Frontal cortex (tissue), 4 donors: ENCODE results near the gene PEX1. TPM values are rescaled to one million over a fixed set of nuclear protein-coding genes. Genes with fewer than 3 reads are reported as not detected.
A peak's percentile ranks its signal among the peaks of the same experiment; 100 is the strongest.
"Not testable (repeated sequence)": the region's sequence is repeated elsewhere in the genome, so short reads cannot be mapped to it uniquely, and the experiment has no call there.

Source experiments
- DNase-seq, 2 donors: peaks; one replicate each; pipeline ENCODE4 v3.0.0; 2012; ENCODE audit warnings: low spot score in 2 of 2
- FAIRE-seq: peaks from 2 replicates; lab custom pipeline; 2012; peaks lifted over from hg19 to GRCh38; lab: Jason Lieb, UNC
- total RNA-seq: library from RNA; depleted of rRNA; stranded (reverse); fragments of >200 nt; gene quantifications from one replicate; pipeline ENCODE4 v1.2.3, GENCODE V29; 2014
- donor health status: control.
- donor health status: control.
- donor health status: control.

Gene PEX1
- total RNA-seq = 74.6 TPM

DNA sequence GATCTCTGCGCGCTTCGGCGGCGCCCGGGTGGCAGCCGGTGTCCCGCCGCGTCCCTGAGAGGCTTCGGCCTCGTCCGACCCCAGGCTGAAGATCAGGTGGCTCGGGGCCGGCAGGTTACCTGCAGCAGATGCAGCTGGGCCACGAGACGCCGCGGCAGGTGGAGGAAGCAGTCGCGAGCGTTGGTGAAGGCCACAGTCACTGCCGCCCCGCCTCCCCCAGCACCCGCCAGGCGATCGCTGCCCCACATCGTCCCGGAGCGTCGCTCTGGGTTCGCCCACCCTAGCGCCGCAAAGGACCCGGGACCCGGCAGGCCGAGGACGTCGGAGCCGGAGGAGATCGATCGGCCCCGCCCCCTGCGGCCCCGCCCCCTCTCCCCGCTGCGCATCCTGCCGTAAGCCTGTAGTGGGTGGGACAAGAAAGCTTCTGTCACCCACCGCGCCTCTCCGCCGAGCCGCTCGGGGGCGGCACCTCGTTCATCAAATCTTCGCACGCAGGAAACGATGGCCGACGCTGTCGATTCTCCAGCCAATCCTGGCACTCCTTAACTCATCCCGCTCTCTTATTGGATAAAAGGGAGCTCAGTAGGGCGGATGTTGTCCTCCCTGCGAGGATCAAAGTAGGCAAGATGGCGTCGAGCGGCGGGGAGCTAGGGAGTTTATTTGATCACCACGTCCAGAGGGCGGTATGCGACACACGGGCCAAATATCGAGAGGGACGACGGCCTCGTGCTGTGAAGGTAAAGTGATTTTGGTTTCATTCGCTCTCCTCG, at the start of gene PEX1, which contains the start of gene RBM48:
Gene PEX1 (minus strand): TSS at position 333 of the 770 bp plus-strand sequence. CDS start 85 bp downstream, at position 248.
Gene RBM48 (plus strand): TSS at position 608 of the 770 bp plus-strand sequence. CDS start 19 bp downstream, at position 627.
- DNase-seq (peak; percentile 92), FAIRE-seq (peak; percentile 88)

DNA sequence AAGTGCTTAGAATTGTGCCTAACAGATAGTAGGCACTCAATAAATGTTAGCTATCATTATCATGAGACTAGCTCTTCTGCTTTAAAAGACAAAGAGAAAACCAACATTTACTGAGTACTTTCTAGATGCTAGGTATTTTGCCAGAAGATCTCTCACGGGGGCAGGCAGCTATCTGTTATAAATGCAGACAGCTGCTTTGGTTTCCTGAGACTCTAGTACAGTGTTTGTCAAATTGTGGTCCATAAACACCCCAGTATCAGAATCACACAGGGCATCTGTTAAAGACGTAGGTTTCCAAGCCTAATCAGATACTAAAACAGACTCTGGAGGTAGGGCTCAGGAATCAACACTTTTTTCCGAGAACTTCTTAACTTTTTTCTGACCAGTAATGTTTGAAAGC, 48.0 kb upstream of the PEX1 start:
- FAIRE-seq (no peak), DNase-seq (no peak)

DNA sequence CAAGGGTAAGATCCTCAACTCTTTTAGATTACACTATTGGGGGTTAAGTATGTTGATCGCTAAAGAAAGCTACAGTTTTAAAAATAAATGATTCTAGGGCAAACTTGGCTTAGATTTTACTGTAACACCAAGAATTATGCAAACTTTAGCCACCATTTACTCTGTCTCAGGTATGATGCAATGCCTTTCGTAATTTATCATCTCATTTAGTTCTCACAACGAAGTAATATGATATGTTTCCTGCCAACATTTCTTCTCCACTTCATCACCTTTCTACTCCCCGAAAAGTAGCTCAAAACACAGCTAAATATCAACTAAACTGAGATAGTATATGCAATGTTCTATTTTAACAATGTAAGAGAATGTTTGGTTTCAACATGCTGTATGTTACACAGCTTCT, 40.8 kb upstream of the PEX1 start:
- DNase-seq (no peak), FAIRE-seq (no peak)

DNA sequence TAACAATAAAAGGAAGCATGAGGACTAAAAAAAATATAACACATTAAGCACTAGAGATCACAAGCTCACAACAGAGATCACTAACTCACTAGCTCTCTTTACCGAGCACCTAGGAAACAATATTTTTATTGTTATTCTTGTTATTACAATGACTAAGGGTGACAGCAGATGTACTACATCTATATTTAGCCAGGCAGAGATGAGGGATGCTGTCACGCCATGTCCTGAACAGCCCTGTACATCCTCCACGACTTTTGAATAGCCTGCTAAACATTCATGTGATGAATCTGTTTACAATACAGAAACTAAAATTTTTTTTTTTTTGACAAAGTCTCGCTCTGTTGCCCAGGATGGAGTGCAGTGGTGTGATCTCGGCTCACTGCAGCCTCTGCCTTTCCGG, 39.1 kb upstream of the PEX1 start:
- DNase-seq = no peak
- no peak for FAIRE-seq

DNA sequence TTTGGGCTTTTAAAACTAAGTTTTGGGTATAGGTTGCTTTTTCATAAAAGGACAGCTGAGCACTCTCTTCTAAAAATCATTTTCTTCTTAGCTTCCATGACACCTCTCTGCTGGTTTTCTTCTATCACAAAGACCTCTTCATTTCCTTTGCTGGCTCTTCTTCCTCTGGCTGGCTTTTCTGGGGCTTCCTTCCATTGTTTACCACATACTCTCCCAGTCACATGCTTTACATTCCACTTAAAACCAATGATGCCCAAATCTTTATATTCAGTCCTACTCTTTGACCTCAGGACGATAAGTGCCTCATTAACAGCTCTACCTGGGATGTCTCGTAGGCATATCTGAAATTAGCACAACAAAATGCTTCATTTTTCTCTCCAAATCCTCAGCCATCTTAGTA, 35.0 kb upstream of the PEX1 start:
- DNase-seq = no peak
- FAIRE-seq = no peak

DNA sequence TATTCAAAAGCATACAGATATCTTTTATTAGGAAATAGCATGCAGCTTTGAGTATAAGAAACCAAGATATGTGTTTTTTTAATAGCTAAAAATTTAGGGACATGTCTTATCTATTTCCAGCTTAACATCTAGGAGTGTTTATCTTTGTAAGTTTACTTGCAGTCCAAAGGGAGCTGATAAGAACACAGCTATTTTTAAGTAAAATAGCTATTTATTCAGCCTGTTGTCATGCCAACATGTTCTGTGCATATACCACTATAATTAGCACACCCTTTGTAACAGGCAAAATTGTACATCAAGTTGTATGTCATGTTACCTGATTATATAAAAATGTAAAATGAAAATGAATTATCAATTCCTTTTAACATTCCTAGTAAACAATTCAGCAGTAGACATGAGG, 32.3 kb upstream of the PEX1 start:
- DNase-seq = no peak
- no peak for FAIRE-seq

DNA sequence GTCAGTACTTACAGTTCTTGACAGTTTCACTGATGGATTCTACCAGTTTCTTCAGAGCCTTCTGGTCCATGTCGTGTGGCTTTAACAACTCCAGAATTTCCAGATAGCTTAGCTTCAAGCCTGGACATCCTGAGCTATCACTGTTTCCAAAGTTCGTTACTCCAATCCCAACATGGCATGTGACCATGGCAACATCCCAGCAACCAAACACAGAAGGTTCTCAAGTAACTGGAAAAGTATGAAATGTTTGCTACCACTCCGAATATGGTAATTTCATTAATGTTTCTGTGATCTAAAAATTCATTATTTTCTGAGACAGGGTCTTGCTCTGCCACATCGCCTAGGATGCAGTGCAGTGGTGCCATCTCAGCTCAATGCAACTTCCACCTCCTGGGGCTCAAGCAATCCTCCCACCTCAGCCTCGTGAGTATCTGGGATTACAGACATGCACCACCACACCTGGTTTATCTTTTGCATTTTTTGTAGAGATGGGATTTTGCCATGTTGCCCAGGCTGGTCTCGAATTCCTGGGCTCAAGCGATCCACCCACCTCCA, 29.6 kb upstream of the PEX1 start:
- DNase-seq (no peak), FAIRE-seq (no peak)

DNA sequence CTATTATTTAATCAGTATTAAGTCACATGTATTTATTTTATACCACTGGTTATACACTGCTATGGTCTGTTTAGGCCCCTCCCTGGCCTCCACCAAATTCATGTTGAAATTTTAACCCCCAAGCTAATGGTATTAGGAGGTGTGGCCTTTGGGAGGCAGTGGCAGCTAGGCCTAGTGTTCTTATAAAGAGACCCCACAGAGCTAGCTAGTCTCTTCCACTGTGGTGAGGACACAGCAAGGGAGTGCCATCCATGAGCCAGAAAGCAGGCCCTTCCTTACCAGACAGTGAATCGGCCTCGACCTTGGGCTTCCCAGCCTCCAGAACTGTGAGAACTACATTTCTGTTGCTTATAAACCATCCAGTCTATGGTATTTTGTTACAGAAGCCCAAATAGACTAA, 28.9 kb upstream of the PEX1 start:
- DNase-seq (no peak), FAIRE-seq (no peak)

DNA sequence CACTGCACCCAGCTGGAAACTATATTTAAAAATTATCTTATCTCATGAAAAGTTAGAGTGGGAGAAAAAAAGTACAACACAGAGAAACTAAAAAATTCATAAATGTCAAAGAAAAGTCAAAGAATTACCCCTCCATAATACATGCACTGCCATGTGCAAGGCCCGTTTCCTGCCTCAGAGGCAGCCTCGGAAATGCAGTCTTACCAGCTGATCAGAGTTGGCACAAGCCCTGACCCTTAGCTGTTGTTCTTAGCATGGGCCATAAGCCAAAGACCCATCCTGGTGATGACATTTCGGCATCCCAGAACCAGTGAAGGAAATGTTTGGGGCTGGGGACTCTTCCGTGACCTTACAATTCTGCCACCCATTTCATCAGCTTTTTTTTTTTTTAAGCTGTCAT, 21.9 kb upstream of the PEX1 start:
- DNase-seq (no peak), FAIRE-seq (no peak)

DNA sequence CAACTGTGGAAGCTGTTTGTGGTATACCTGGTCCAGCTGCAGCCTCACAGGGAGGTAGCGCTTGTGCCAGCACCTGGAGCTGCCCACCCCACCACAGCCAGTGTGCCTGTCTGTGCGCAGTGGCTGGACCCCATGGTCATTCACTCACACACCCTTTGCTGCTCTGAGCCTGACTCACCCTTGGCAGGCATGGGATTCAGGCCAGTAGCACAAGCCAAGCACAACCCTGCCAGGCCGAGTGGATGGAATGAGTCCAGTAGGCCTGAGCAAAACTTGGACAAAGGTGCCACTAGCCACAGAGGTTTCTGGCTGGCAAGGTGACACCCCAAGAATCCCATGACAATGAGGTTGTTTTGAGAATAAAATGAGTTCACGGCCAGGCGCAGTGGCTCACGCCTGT, 19.3 kb upstream of the PEX1 start:
- FAIRE-seq (no peak), DNase-seq (no peak)

DNA sequence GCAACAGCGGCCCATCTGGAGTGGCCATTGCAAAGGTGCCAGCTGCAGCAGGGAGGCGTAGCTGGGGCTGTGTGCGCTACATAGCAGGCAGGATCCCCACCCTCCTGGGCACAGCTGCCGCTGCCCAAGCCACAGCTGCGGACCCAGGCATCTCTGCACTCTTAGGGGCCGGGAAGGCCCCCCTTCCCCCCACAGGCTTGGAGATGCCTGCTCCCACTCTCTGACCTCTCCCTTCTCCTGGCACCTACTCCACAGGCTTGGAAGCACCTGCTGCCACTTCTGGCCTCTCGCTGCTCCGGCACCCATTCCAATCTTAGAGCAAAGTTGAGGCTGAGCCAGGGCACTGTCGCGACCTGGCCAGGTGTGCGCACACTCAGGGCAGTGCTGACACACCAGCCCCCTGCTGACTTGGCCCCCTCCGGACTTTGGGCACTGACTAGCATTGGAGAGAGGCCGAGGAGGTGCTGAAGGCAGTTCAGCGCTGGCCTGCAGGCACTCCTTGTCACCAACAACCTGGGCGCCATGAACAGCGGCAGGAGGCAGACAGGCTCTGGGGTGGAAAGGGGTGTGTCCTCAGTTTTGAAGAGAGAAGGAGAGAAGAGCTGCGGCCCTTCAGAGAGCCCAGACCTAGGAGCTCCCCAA, 18.7 kb upstream of the PEX1 start:
- DNase-seq (no peak), FAIRE-seq (no peak)

DNA sequence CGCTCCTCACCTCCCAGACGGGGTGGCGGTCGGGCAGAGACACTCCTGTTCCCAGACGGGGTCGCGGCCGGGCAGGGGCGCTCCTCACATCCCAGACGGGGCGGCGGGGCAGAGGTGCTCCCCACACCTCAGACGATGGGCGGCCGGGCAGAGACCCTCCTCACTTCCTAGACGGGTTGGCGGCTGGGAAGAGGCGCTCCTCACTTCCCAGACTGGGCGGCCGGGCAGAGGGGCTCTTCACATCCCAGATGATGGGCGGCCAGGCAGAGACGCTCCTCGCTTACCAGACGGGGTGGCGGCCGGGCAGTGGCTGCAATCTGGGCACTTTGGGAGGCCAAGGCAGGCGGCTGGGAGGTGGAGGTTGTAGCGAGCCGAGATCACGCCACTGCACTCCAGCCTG, 16.8 kb upstream of the PEX1 start:
- DNase-seq, FAIRE-seq: not testable (repeated sequence)

DNA sequence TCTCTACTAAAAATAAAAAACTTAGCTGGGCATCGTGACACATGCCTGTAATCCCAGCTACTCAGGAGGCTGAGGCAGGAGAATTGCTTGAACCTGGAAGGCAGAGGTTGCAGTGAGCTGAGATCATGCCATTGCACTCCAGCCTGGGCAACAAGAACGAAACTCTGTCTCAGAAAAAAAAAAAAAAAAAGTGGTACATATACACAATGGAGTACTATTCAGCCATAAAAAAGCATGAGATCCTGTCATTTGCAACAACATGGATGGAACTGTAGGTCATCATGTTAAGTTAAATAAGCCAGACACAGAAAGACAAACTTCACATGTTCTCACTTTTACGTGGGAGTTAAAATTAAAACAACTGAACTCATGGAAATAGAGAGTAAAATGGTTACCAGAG, 15.2 kb upstream of the PEX1 start:
- FAIRE-seq, DNase-seq: not testable (repeated sequence)

DNA sequence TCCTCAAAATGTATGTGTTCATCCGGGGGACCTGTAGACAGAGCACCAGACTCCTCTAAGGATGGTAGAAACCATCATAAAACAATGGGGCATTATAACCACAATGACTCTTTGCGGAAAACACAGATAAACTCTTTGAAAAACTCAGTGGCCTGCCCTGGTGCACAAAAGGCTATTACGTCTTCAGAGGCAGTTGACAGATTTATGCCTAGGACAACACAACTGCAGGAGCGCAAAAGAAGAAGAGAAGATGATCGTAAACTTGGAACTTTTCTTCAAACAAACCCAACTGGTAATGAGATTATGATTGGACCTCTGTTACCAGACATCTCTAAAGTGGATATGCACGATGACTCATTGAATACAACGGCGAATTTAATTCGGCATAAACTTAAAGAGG, 6.3 kb upstream of the PEX1 start:
- DNase-seq = no peak
- no peak for FAIRE-seq

DNA sequence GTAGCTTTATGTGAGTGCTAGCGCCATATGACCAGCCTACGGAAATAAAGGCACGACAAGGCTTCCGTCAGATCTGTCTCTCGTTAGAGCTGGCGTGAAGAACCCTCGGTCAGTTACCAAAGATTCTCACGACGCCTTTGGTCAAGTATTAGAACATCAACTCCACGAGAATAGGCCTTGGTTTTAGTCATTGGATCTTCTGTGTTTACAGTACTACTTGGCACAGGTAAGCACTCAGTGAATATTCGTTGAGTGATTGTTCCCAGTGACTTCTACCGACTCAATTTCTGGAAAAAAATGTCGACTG, 591 bp upstream of the PEX1 start:
- FAIRE-seq = no peak

DNA sequence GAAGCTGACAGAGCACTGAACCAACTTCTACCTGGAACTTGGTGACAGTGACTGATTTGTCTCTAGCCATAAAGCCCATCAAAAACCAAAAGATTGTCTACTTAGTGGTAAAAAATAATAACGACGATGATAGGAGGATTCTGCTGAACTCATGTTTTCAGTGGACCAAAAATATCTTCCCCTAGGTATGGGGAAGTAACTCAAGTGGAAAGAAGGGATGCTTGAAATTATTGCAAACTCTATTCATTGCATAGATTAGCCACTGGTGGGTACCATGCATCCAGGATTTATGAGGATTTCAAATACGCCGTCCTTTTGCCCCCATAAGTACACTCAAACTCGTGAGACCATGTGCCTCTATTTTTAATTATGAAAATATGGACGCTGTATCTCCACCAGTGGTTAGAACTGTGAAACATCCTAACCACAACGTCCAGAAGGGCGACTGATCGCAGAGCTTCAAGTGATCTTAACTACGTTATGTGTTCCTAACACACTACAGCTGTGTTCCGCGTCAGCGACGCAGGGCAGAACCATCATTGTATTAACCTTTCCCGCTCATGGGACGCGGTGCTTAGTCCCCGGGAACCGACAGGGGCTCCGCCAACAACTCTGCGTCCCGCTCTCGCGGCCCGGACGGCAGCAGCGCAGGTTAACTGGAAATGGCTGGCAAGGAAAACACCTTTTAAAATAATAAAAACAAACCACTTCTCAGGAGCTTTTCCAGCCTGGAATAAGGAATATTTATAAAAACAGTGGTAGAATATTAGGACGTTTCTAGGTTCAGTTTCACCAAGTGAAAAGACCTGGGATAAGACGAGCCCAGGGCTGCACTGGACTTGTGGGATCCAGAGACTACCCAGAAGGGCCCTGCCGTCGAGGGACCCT, 776 bp downstream of the PEX1 start:
- no peak for FAIRE-seq

More for the DNA sequence above, 591 bp upstream of the PEX1 start:
- no peak for DNase-seq

DNA sequence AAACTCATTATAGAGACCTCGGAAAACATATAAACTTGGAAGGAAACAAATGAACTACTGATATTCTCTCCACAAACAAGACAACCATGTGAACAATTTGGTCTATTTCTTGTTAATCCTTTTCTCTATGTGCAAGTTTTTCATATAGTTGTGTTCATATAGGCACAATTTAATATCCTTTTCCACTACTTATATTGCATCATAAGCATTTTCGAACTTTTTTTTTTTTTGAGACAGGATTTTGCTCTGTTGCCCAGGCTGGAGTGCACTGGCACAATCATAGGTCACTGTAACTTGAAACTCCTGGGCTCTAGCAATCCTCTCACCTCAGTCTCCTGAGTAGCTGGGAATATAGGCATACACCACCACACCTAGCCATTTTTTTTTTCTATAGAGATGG, 5.2 kb downstream of the PEX1 start:
- no peak for FAIRE-seq

More for the DNA sequence above, 776 bp downstream of the PEX1 start:
- DNase-seq = peak; percentile 13 to 20

DNA sequence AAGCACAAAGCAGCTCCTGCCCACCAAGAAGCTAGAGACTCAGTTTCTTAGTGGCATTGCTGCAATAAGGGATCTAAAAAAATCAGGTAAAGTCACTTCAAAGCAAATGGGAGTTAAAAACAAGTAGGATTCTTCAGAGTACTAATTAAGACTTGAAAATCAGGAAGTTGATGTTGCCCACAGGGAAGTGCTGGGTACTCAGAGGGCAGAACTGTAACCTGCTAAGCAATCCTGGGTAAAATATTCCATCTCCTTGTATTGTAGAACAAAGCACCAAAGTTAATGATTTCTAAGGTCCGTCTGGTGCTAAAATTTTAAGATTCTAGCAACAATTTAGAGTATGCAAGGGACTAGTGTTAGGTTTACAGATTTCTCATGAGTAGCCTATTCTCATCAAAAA, 8.3 kb downstream of the PEX1 start:
- DNase-seq (no peak), FAIRE-seq (no peak)

More for the DNA sequence above, 5.2 kb downstream of the PEX1 start:
- DNase-seq = no peak

DNA sequence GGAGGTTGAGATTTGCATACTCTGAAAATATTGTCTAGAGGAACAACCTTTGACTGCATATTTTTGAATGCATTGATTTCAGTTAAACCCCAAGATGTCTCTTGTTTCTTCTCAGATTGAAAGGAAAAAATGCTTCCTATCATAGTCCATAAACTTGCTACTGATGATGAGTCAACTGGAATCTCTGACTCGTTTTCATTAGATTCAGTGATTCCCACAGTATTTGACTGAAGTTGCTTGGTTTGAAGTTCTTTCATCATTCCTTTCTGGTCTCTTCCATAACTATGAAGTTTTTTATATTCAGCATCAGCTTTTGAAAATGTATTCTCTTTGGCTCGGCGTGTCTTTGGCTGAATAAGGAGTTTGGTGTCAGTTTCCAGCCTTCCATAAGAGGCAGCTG, 10.7 kb downstream of the PEX1 start:
- DNase-seq = no peak
- FAIRE-seq = no peak

DNA sequence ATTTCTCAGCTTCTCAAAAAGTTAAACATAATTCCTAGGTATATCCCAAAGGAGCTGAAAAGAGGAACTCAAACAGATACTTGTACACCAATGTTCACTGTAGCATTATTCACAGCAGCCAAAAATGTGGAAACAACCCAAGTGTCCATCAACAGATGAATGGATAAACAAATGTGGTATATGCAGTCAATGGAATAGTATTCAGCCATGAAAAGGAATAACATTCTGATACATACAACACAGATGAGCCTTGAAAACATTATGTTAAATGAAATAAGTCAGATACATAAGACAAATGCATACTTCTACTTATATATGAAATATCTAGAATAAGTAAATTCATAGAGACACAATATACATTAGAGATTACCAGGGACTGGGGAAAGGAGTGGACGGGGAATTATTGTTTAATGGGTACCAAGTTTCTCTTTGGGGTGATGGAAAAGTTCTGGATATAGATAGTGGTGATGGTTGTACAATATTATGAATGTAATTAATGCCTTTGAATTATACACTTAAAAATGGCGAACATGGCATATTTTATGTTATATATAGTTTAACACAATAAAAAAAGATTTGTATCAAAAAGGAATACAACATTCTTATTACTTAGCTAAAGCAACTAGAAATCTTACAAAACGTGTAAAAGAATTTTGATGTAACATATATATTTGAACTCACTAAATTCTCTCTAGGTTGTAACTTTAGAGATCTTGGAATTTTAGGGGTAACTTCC, 15.0 kb downstream of the PEX1 start:
- DNase-seq = no peak
- FAIRE-seq = no peak
